Activated T-cell treated with anti-CD3 and anti-CD28 coated beads for 24 hours (primary cell): ENCODE results near the gene BMERB1.

Experiments used
- DNase-seq: peaks from one replicate; pipeline ENCODE4 v3.0.0-alpha.2; 2020; ENCODE audit warnings: low read depth

Gene BMERB1

DNA sequence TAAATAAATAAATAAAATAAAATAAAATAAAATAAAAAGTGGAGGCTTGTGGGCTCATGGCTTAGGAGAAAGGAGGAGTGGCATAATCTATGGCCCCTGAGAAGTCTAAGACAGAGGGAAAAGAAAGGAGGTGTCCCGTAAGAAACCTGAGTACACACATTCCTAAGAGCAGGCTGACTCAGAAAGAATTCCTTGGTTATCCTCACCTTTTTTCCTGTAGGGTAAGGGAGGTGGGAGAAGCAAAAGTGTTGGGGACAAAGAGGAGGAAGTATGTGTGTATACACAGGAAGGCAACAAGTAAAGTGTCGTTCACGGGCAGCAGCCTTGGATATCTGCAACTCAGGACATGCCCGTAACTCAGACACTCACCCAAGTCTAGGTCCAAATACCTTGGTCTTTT, 179.3 kb downstream of the BMERB1 start:
- no peak for DNase-seq

DNA sequence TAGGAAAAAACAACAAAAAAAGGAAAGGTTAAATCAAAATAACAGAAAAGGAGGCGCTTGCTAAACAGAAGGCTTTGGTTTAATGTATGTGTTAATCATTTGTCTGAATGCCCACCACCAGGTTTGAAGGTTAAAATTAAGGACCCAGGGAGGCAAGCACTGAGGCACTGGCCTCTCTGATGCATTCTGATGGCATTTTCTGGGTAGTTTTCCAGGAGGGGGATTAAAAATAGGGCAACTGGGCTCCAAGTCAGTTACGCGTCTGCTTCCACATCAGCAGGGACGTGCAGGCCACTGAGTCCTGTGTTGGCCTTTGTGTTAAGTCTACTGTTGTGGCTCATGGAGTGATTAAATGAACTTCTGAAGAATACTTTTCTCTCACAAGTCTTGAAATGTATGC, 181.6 kb downstream of the BMERB1 start:
- no peak for DNase-seq

DNA sequence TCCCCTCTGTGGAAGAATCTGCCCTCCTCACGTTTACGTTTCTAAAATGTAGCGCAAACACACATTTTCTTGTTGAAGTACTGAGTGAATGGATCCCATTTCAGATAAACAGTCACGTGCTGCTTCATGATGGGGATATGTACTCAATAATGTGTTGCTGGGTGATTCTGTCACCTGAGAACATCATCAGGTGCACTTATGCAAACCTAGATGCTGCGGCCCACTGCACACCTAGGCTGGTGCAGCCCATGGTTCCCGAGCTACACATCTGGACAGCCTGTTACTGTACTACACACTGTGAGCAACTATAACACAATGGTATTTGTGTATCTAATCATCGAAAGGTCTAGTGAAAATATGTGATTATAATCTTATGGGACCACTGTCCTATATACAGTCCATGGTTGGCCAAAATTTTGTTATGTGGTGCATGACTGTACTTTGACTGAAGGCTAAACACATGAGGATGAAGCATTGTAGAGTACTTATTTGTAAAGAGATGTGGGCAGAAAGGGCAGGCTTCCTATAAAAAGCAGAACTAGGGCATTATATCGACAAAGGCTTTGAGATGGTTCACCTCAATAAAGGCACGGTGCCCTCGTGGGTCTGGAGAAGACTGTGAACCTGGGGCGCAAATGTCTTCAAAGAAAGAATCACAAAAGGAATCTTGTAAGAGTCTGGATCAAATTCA, 182.2 kb downstream of the BMERB1 start:
- DNase-seq = no peak

- no peak for DNase-seq
These were observed 183.5 kb downstream of the BMERB1 start for GRCh38 chr16:15617901-15618300.

DNA sequence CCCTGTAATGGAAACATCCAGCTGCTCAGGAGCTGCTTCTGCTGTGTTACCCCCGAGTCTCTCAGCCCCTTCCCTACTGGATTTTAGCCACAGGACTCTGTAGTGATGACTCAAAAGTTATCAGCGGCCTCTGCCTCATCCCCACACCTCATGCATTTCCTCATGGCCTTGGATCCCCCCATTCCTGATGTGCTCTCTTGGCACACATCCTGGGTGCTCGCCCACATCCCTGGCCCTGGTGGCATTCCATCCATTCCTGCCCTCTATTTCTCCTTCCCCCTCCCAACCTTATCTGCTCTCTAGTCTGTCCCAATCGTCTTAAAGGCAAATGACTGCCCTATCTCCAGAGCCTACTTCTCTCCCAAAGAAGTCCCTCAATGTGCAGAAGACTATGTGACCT, 184.0 kb downstream of the BMERB1 start:
- DNase-seq = no peak

GRCh38 chr16:15620611-15621195, 186.3 kb downstream of the BMERB1 start:
- DNase-seq = no peak

DNA sequence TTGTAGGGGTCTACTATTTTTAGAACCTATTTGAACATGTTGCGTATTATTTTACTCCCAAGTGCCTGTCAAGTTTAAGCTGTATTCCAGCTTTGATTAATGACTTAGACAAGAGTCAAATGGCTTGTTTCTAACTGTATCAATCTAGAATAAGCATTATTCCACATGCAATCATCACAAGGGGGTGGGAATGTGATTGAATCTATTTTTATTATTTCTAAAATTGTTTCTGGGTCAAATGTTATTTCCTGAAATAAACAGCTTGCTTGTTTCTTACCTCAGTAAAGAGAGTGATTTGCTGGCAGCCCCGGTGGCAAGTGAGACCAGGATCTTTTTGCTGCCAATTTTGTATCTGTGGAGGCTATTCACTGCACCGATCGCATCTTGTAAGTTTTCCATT, 187.1 kb downstream of the BMERB1 start:
- DNase-seq = no peak

GRCh38 chr16:15621889-15622288, 187.5 kb downstream of the BMERB1 start:
- DNase-seq = no peak

- no peak for DNase-seq
These were observed 197.5 kb downstream of the BMERB1 start for GRCh38 chr16:15631730-15632409.

GRCh38 chr16:15635926-15636325, 201.5 kb downstream of the BMERB1 start:
- DNase-seq = no peak

DNA sequence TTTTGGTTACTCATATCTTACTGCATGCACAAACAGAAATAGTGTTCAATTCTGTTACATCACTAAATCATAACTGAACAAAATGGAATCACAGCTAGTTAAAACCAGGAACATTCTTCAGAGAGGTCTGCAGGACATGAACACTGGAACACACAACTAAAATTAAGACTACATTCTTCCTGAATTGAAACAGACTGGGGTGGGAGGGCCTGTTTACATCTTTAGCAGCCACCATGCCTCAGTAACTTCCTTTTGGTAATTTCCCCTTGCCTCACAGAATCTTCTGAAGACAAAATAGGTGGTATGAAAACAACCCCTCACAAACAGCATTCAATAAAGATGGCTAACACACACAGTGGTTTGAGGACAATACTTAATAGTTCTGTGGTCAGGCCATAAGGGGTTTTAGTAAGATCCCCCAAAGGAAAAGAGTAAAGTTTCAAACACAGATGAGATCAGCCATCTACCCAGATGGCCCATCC, 202.0 kb downstream of the BMERB1 start:
- DNase-seq = no peak
